PFSK-1 (cell line): ENCODE results near the gene TAS2R13. TPM values are rescaled to one million over a fixed set of nuclear protein-coding genes. Genes with fewer than 3 reads are reported as not detected.

Experiments used
- FOXP2 ChIP-seq: optimal IDR thresholded peaks from 2 replicates; pipeline ENCODE3; 2011; ENCODE audit warnings: borderline replicate concordance, control low read depth, inconsistent platforms; ENCODE audit not compliant: insufficient read depth; ENCODE audit errors: extremely low read length, extremely low read depth
- POLR2AphosphoS5 ChIP-seq: IDR thresholded peaks from 2 replicates; pipeline ENCODE4 v1.6.1; 2012; ENCODE audit warnings: low read depth, mild to moderate bottlenecking, control low read depth, low read length, moderate library complexity
- REST ChIP-seq, 2 experiments: IDR thresholded peaks; 2 replicates each; pipeline versions ENCODE4 v1.6.1 to v1.8.0; 2011 to 2012; ENCODE audit warnings: low read depth in 2 of 2, low read length in 2 of 2, control low read depth in 1 of 2, inconsistent platforms in 1 of 2, mild to moderate bottlenecking in 1 of 2, moderate library complexity in 1 of 2; ENCODE audit not compliant: insufficient read depth in 1 of 2
- SIN3A ChIP-seq: IDR thresholded peaks from 2 replicates; pipeline ENCODE4 v1.6.1; 2012; ENCODE audit warnings: mild to moderate bottlenecking, low read length, moderate library complexity, borderline replicate concordance; ENCODE audit not compliant: insufficient read depth
- TAF1 ChIP-seq: IDR thresholded peaks from 2 replicates; pipeline ENCODE4 v1.6.1; 2012; ENCODE audit warnings: low read length, control low read depth, borderline replicate concordance; ENCODE audit not compliant: insufficient read depth
- polyA plus RNA-seq: library from polyadenylated mRNA; unstranded; fragments of >200 nt; gene quantifications from one replicate; pipeline ENCODE4 v1.2.1, GENCODE V29; 2012; ENCODE audit warnings: low read depth, missing spikeins; ENCODE audit not compliant: insufficient read length

Gene TAS2R13
- polyA plus RNA-seq, result not detected

- TF ChIP-seq REST (IDR thresholded peaks at IDR 0.05; ENCODE audit: insufficient read depth in 1 of 2, low read depth in 2 of 2, low read length in 2 of 2) (no peak), POLR2AphosphoS5 (no peak), SIN3A (no peak), FOXP2 (no peak), TAF1 (no peak)
These were observed at the start of gene TAS2R13 for GRCh38 chr12:10909462-10909861. Gene TAS2R13 (minus strand): TSS chr12:10909562. CDS start chr12:10909298, 264 bp downstream.

GRCh38 chr12:10957741-10958140, 48.4 kb upstream of the TAS2R13 start:
- TF ChIP-seq POLR2AphosphoS5 (no peak), SIN3A (no peak), REST (IDR thresholded peaks at IDR 0.05; ENCODE audit: insufficient read depth in 1 of 2, low read depth in 2 of 2, low read length in 2 of 2) (no peak), FOXP2 (no peak), TAF1 (no peak)

GRCh38 chr12:10956085-10956484, 46.7 kb upstream of the TAS2R13 start:
- no peak for TF ChIP-seq SIN3A
- TF ChIP-seq REST (IDR thresholded peaks at IDR 0.05; ENCODE audit: insufficient read depth in 1 of 2, low read depth in 2 of 2, low read length in 2 of 2), result no peak
- TF ChIP-seq FOXP2, result no peak
- no peak for TF ChIP-seq POLR2AphosphoS5
- no peak for TF ChIP-seq TAF1

- no peak for TF ChIP-seq POLR2AphosphoS5
- no peak for TF ChIP-seq REST (IDR thresholded peaks at IDR 0.05; ENCODE audit: insufficient read depth in 1 of 2, low read depth in 2 of 2, low read length in 2 of 2)
These were observed 43.3 kb upstream of the TAS2R13 start for GRCh38 chr12:10952645-10953044.

- TF ChIP-seq TAF1 (no peak), POLR2AphosphoS5 (no peak), REST (IDR thresholded peaks at IDR 0.05; ENCODE audit: insufficient read depth in 1 of 2, low read depth in 2 of 2, low read length in 2 of 2) (no peak), SIN3A (no peak), FOXP2 (no peak)
These were observed 33.8 kb upstream of the TAS2R13 start for GRCh38 chr12:10943167-10943566.
